ENCODE measurements around the gene C12orf57. TPM values are rescaled to one million over a fixed set of nuclear protein-coding genes. Genes with fewer than 3 reads are reported as not detected.

C12orf57 gene
- total and polyA plus RNA-seq, 2 of the 13 experiments (the other 11 are each of a cell fraction or from before 2014, with no cell fraction given), result 84.0 to 287 TPM

GRCh38 chr12:6935371-6936193, 8.2 kb upstream of the C12orf57 start (continued):
- TF ChIP-seq PTBP1 (IDR thresholded peaks at IDR 0.05; ENCODE audit: low read depth, low read length, poor library complexity, severe bottlenecking), result no peak
- TF ChIP-seq ZBTB43 (CRISPR knock-in tag; conservative IDR thresholded peaks at IDR 0.05), result no peak
- no peak for TF ChIP-seq HOXA3 (CRISPR knock-in tag; IDR thresholded peaks at IDR 0.05)
- no peak for TF ChIP-seq GPBP1L1 (CRISPR knock-in tag; IDR thresholded peaks at IDR 0.05)
- no peak for TF ChIP-seq GLI4 (CRISPR knock-in tag; IDR thresholded peaks at IDR 0.05; ENCODE audit: borderline replicate concordance)
- TF ChIP-seq HIC2 (CRISPR knock-in tag; IDR thresholded peaks at IDR 0.05; ENCODE audit: low read depth), result no peak
- TF ChIP-seq TIGD3 (CRISPR knock-in tag; IDR thresholded peaks at IDR 0.05; ENCODE audit: borderline replicate concordance), result no peak
